ENCODE data around the gene ARL1.
"Not testable (repeated sequence)": the region's sequence is repeated elsewhere in the genome, so short reads cannot be mapped to it uniquely, and the experiment has no call there.

ARL1 gene

GRCh38 chr12:101407436-101408345 is at the start of gene ARL1:
Gene ARL1 (minus strand): TSS chr12:101407772. CDS start chr12:101407645, 127 bp downstream.
- H3K9me3 ChIP-seq (ENCODE audit: low read length): no peaks in the 10 kb centered on the region
- H3K27me3 ChIP-seq (ENCODE audit: control insufficient read depth in 1 of 2, insufficient read depth in 2 of 2, low read length in 2 of 2): no peaks in the 10 kb centered on the region
- H3K9ac ChIP-seq (ENCODE audit: low read length): peak within 1 kb of the TSS; percentile 97
- peaks cover 22% of the 10 kb centered on the region for H3K4me1 ChIP-seq (ENCODE audit: insufficient read depth, low read length)
- H3K4me3 ChIP-seq (ENCODE audit: low read depth in 1 of 2, low read length in 2 of 2): peak within 1 kb of the TSS; percentile 92 to 99
- H3K36me3 ChIP-seq (ENCODE audit: insufficient read depth, low read length): no peaks in the 10 kb centered on the region
- peak within 1 kb of the TSS; percentile 84 for H3K27ac ChIP-seq (ENCODE audit: low read depth, low read length)

GRCh38 chr12:101455685-101456084 is 48.1 kb upstream of the ARL1 start:
- Histone ChIP-seq H3K36me3 (ENCODE audit: insufficient read depth, low read length) (no peaks in the 10 kb centered on the region), H3K27me3 (ENCODE audit: control insufficient read depth in 1 of 2, insufficient read depth in 2 of 2, low read length in 2 of 2) (no peaks in the 10 kb centered on the region), H3K9me3 (ENCODE audit: low read length) (no peaks in the 10 kb centered on the region), H3K27ac (ENCODE audit: low read depth, low read length) (no peak overlapping the region), H3K9ac (ENCODE audit: low read length) (no peak overlapping the region), H3K4me3 (ENCODE audit: low read depth in 1 of 2, low read length in 2 of 2) (no peak overlapping the region), H3K4me1 (ENCODE audit: insufficient read depth, low read length) (no peaks in the 10 kb centered on the region)

- Histone ChIP-seq H3K4me1 (ENCODE audit: insufficient read depth, low read length) (no peaks in the 10 kb centered on the region), H3K36me3 (ENCODE audit: insufficient read depth, low read length) (no peaks in the 10 kb centered on the region), H3K9ac (ENCODE audit: low read length) (no peak overlapping the region), H3K27ac (ENCODE audit: low read depth, low read length) (no peak overlapping the region), H3K9me3 (ENCODE audit: low read length) (no peaks in the 10 kb centered on the region), H3K4me3 (ENCODE audit: low read depth in 1 of 2, low read length in 2 of 2) (no peak overlapping the region), H3K27me3 (ENCODE audit: control insufficient read depth in 1 of 2, insufficient read depth in 2 of 2, low read length in 2 of 2) (no peaks in the 10 kb centered on the region)
These were observed 34.1 kb upstream of the ARL1 start for GRCh38 chr12:101441461-101442224.

- Histone ChIP-seq H3K36me3 (ENCODE audit: insufficient read depth, low read length) (no peaks in the 10 kb centered on the region), H3K9ac (ENCODE audit: low read length) (no peak overlapping the region), H3K9me3 (ENCODE audit: low read length) (no peaks in the 10 kb centered on the region), H3K4me1 (ENCODE audit: insufficient read depth, low read length) (no peaks in the 10 kb centered on the region), H3K27me3 (ENCODE audit: control insufficient read depth in 1 of 2, insufficient read depth in 2 of 2, low read length in 2 of 2) (no peaks in the 10 kb centered on the region), H3K27ac (ENCODE audit: low read depth, low read length) (no peak overlapping the region), H3K4me3 (ENCODE audit: low read depth in 1 of 2, low read length in 2 of 2) (no peak overlapping the region)
These were observed 31.7 kb upstream of the ARL1 start for GRCh38 chr12:101439236-101439635.

- Histone ChIP-seq H3K27me3 (ENCODE audit: control insufficient read depth in 1 of 2, insufficient read depth in 2 of 2, low read length in 2 of 2) (no peaks in the 10 kb centered on the region), H3K4me3 (ENCODE audit: low read depth in 1 of 2, low read length in 2 of 2) (no peak overlapping the region), H3K36me3 (ENCODE audit: insufficient read depth, low read length) (no peaks in the 10 kb centered on the region), H3K27ac (ENCODE audit: low read depth, low read length) (no peak overlapping the region), H3K9ac (ENCODE audit: low read length) (no peak overlapping the region), H3K9me3 (ENCODE audit: low read length) (no peaks in the 10 kb centered on the region), H3K4me1 (ENCODE audit: insufficient read depth, low read length) (no peaks in the 10 kb centered on the region)
These were observed 28.6 kb upstream of the ARL1 start for GRCh38 chr12:101436136-101436535.

GRCh38 chr12:101430456-101430855 is 22.9 kb upstream of the ARL1 start:
- Histone ChIP-seq H3K27me3 (ENCODE audit: control insufficient read depth in 1 of 2, insufficient read depth in 2 of 2, low read length in 2 of 2) (no peaks in the 10 kb centered on the region), H3K4me3 (ENCODE audit: low read depth in 1 of 2, low read length in 2 of 2) (no peak overlapping the region), H3K4me1 (ENCODE audit: insufficient read depth, low read length) (no peaks in the 10 kb centered on the region), H3K36me3 (ENCODE audit: insufficient read depth, low read length) (no peaks in the 10 kb centered on the region), H3K27ac (ENCODE audit: low read depth, low read length) (no peak overlapping the region), H3K9ac (ENCODE audit: low read length) (no peak overlapping the region), H3K9me3 (ENCODE audit: low read length) (no peaks in the 10 kb centered on the region)

- Histone ChIP-seq H3K4me3 (ENCODE audit: low read depth in 1 of 2, low read length in 2 of 2) (no peak overlapping the region), H3K36me3 (ENCODE audit: insufficient read depth, low read length) (no peaks in the 10 kb centered on the region), H3K9ac (ENCODE audit: low read length) (no peak overlapping the region), H3K27me3 (ENCODE audit: control insufficient read depth in 1 of 2, insufficient read depth in 2 of 2, low read length in 2 of 2) (no peaks in the 10 kb centered on the region), H3K9me3 (ENCODE audit: low read length) (no peaks in the 10 kb centered on the region), H3K27ac (ENCODE audit: low read depth, low read length) (no peak overlapping the region), H3K4me1 (ENCODE audit: insufficient read depth, low read length) (no peaks in the 10 kb centered on the region)
These were observed 17.0 kb upstream of the ARL1 start for GRCh38 chr12:101424620-101425019.

- not testable (repeated sequence) for H3K36me3 ChIP-seq (ENCODE audit: insufficient read depth, low read length); H3K27me3 ChIP-seq (ENCODE audit: control insufficient read depth in 1 of 2, insufficient read depth in 2 of 2, low read length in 2 of 2); H3K9ac ChIP-seq (ENCODE audit: low read length); H3K4me1 ChIP-seq (ENCODE audit: insufficient read depth, low read length); H3K9me3 ChIP-seq (ENCODE audit: low read length); H3K4me3 ChIP-seq (ENCODE audit: low read depth in 1 of 2, low read length in 2 of 2); H3K27ac ChIP-seq (ENCODE audit: low read depth, low read length)
These were observed 14.5 kb upstream of the ARL1 start for GRCh38 chr12:101422066-101422465.

GRCh38 chr12:101415228-101415627 is 7.7 kb upstream of the ARL1 start:
- Histone ChIP-seq H3K9ac (ENCODE audit: low read length) (no peak overlapping the region), H3K27ac (ENCODE audit: low read depth, low read length) (no peak overlapping the region), H3K36me3 (ENCODE audit: insufficient read depth, low read length) (no peaks in the 10 kb centered on the region), H3K27me3 (ENCODE audit: control insufficient read depth in 1 of 2, insufficient read depth in 2 of 2, low read length in 2 of 2) (no peaks in the 10 kb centered on the region), H3K4me3 (ENCODE audit: low read depth in 1 of 2, low read length in 2 of 2) (no peak overlapping the region), H3K9me3 (ENCODE audit: low read length) (no peaks in the 10 kb centered on the region), H3K4me1 (ENCODE audit: insufficient read depth, low read length) (no peaks in the 10 kb centered on the region)

- H3K9me3 ChIP-seq (ENCODE audit: low read length): no peaks in the 10 kb centered on the region
- H3K4me1 ChIP-seq (ENCODE audit: insufficient read depth, low read length): no peaks in the 10 kb centered on the region
- H3K36me3 ChIP-seq (ENCODE audit: insufficient read depth, low read length): no peaks in the 10 kb centered on the region
- no peak overlapping the region for H3K4me3 ChIP-seq (ENCODE audit: low read depth in 1 of 2, low read length in 2 of 2)
- no peak overlapping the region for H3K27ac ChIP-seq (ENCODE audit: low read depth, low read length)
- no peak overlapping the region for H3K9ac ChIP-seq (ENCODE audit: low read length)
- H3K27me3 ChIP-seq (ENCODE audit: control insufficient read depth in 1 of 2, insufficient read depth in 2 of 2, low read length in 2 of 2): no peaks in the 10 kb centered on the region
These were observed 7.1 kb upstream of the ARL1 start for GRCh38 chr12:101414533-101415119.

GRCh38 chr12:101410169-101410568 is 2.6 kb upstream of the ARL1 start:
- H3K4me1 ChIP-seq (ENCODE audit: insufficient read depth, low read length): peaks cover 22% of the 10 kb centered on the region
- H3K27me3 ChIP-seq (ENCODE audit: control insufficient read depth in 1 of 2, insufficient read depth in 2 of 2, low read length in 2 of 2); H3K27ac ChIP-seq (ENCODE audit: low read depth, low read length); H3K9me3 ChIP-seq (ENCODE audit: low read length); H3K9ac ChIP-seq (ENCODE audit: low read length); H3K4me3 ChIP-seq (ENCODE audit: low read depth in 1 of 2, low read length in 2 of 2); H3K36me3 ChIP-seq (ENCODE audit: insufficient read depth, low read length): not testable (repeated sequence)
